Kidney epithelial cell (primary cell): ENCODE measurements around the gene RESP18. TPM values are rescaled to one million over a fixed set of nuclear protein-coding genes. Genes with fewer than 3 reads are reported as not detected.

Source experiments
- DNase-seq: peaks from one replicate; pipeline ENCODE4 v3.0.0-alpha.2; 2010; ENCODE audit warnings: low read depth
- H3K27me3 ChIP-seq: 2 replicates; pipeline ENCODE4 v1.6.0; 2011; ENCODE audit warnings: low read length; ENCODE audit not compliant: control insufficient read depth, insufficient read depth
- H3K36me3 ChIP-seq: 2 replicates; pipeline ENCODE4 v1.5.1; 2011; ENCODE audit warnings: low read length; ENCODE audit not compliant: control insufficient read depth, insufficient read depth
- H3K4me3 ChIP-seq: 2 replicates; pipeline ENCODE4 v1.5.1; 2011; ENCODE audit warnings: low read depth, mild to moderate bottlenecking, control low read depth, low read length
- total RNA-seq: library from RNA; depleted of rRNA; stranded (reverse); fragments of >200 nt; gene quantifications from 2 replicates; pipeline ENCODE4 v1.2.3, GENCODE V29; 2015
- TF ChIP-seq, protein P1 (sequence below): IDR thresholded peaks from 2 replicates; pipeline ENCODE4 v1.5.1; 2011; ENCODE audit warnings: mild to moderate bottlenecking, moderate library complexity, low read length, control low read depth, inconsistent platforms; ENCODE audit not compliant: insufficient read depth, poor library complexity, severe bottlenecking

The RESP18 gene
- not detected in 2 replicates for total RNA-seq

DNA sequence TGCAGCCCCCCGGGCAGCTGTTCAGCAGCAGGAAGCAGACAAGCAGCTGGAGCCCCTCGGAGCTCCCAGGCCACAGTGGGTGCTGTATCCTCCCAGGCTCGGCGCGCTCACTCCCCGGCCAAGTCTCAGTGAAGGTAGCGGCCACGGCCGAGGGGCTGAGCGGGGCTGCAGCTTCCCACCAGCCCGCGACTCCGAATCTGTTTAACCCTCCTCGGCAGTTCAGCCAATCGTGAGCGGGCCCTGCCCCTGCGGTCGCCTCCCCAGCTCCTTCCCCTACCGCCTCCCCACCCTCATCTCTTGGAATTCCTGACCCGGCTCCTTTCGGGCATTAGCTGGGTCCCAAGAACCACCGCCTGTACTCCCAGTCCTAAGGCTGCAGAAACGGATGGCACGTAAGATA is at the start of gene RESP18:
Gene RESP18 (minus strand): TSS at position 203 of the 400 bp plus-strand sequence.
- Histone ChIP-seq H3K27me3 (peaks cover 31% of the 10 kb centered on the region), H3K4me3 (no peak within 1 kb of the TSS), H3K36me3 (no peaks in the 10 kb centered on the region)
- TF ChIP-seq, protein P1, sequence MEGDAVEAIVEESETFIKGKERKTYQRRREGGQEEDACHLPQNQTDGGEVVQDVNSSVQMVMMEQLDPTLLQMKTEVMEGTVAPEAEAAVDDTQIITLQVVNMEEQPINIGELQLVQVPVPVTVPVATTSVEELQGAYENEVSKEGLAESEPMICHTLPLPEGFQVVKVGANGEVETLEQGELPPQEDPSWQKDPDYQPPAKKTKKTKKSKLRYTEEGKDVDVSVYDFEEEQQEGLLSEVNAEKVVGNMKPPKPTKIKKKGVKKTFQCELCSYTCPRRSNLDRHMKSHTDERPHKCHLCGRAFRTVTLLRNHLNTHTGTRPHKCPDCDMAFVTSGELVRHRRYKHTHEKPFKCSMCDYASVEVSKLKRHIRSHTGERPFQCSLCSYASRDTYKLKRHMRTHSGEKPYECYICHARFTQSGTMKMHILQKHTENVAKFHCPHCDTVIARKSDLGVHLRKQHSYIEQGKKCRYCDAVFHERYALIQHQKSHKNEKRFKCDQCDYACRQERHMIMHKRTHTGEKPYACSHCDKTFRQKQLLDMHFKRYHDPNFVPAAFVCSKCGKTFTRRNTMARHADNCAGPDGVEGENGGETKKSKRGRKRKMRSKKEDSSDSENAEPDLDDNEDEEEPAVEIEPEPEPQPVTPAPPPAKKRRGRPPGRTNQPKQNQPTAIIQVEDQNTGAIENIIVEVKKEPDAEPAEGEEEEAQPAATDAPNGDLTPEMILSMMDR = no peak
- no peak for DNase-seq

DNA sequence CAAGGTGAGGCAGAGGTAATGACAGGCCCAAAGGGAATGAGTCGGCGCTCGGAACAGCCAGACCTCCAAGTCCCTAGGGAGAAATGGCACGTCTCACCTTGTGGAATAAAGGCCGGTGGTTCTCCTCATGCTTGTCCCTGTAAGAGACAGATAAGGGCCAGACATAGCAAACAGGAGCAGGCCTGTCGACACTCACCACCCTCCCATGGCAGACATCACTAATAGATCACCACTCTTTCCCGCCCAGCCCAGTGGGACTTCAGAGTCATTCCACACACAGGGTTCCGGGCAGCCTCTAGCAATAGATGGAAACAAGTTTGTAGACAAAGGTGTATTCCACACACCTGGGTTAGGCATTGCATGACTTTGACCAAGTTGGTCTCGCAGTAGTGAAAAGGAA is 48.9 kb upstream of the RESP18 start:
- Histone ChIP-seq H3K4me3 (no peak overlapping the region), H3K36me3 (peaks cover 1% of the 10 kb centered on the region), H3K27me3 (no peaks in the 10 kb centered on the region)
- TF ChIP-seq, protein P1 = no peak
- DNase-seq = no peak

DNA sequence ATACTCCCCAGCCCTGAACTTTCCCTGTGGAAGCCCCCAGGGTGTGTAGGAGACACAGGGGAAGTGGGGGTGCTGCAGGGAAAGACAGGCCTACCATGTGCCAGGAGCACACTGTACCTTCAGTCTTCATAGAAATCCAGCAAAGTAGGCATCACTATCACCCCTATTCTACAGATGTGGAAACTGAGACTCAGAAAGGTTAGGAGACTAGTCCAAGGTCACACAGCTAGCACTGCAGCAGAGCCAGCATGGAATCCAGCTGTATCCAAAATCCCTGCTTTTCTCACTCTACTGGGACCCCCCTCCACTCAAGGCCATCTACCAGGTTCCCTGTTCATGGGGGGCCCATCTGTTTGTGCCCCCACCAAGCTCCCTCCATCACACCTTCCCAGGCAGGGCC is 48.4 kb upstream of the RESP18 start:
- no peaks in the 10 kb centered on the region for H3K27me3 ChIP-seq
- H3K36me3 ChIP-seq = peaks cover 1% of the 10 kb centered on the region
- DNase-seq = no peak
- H3K4me3 ChIP-seq = no peak overlapping the region
- TF ChIP-seq, protein P1 = no peak

DNA sequence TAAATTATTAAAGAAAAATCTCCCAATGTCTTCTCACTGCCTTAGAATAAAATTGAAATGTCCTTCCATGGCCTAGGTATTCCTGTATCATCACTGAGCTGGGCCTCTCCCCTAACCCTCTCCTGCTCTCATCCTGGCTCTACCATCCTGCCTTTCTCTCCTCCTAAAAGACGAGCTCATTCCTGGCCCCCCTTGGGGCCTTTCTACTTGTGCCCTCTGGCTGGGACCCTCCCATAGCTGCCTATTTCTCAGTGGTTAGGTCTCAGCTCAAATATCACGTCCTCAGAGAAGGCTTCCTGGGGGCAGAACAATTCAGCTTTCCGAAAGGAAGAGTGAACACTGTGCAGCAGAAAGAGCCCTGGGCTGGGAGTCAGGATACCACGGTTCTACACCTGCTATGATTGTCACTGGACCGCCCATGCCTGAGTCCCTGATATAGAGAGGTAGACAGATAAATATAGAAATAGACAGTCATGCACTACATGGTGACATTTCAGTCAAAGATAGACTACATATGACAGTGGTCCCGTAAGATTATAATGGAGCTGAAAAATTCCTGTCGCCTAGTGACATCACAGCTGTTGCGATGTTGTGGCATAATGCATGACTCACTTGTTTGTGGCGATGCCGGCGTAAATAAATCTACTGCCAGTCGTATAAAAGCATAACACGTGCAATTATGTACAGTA is 45.8 kb upstream of the RESP18 start:
- TF ChIP-seq, protein P1 = no peak
- DNase-seq = no peak
- Histone ChIP-seq H3K27me3 (no peaks in the 10 kb centered on the region), H3K4me3 (no peak overlapping the region), H3K36me3 (no peaks in the 10 kb centered on the region)

DNA sequence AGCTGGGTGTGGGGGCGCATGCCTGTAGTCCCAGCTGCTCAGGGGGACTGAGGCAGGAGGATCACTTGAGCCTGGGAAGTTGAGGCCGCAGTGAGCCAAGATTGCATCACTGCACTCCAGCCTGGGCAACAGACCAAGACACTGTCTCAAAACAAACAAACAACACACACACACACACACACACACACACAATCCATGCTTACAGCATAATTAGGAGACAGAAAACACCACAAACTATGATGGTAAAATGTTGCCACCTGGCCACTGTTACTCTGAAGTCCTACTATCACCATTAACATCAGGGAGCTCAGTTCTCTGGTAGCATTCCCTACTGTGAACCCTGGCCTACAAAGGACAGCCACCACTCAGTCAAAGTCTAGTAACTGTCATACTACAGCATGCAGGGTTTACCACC is 36.9 kb upstream of the RESP18 start:
- Histone ChIP-seq H3K4me3 (no peak overlapping the region), H3K27me3 (no peaks in the 10 kb centered on the region), H3K36me3 (no peaks in the 10 kb centered on the region)
- TF ChIP-seq, protein P1 = no peak
- no peak for DNase-seq

DNA sequence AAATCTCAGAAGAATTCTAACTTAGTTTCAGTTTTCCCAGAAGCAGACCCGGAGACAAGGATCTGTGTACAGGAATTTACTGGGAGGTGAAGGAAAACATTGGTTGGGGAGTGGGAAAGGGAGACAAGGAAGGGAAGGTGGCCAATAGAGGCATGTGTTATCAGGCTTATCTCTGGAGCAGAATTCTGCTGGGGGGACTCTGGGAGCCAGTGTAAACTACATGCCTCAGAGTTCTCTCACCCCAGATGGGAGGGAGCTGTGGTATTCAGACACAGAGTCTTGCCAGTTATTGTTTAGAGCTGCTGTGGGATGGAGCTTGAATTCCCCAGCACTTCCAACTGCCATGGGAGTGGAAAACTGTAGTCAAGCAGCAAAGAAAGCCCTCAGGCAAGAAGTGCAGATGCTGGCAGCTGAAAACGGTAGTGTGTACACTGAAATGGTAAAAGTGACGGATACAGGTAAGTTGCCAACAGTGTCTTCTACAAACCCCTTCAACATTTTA is 36.2 kb upstream of the RESP18 start:
- DNase-seq = peak; percentile 31
- Histone ChIP-seq H3K36me3 (no peaks in the 10 kb centered on the region), H3K4me3 (no peak overlapping the region), H3K27me3 (no peaks in the 10 kb centered on the region)
- TF ChIP-seq, protein P1 = no peak
